GM04503 (cell line): Measurements from ENCODE around the gene RTP4.
"Not testable (repeated sequence)": the region's sequence is repeated elsewhere in the genome, so short reads cannot be mapped to it uniquely, and the experiment has no call there.

Experiments used
- DNase-seq: peaks from one replicate; pipeline ENCODE4 v3.0.0-alpha.2; 2012; ENCODE audit warnings: low read depth

Gene RTP4

GRCh38 chr3:187370051-187370450 lies 1.9 kb downstream of the RTP4 start:
- no peak for DNase-seq

GRCh38 chr3:187375581-187375980 lies 7.4 kb downstream of the RTP4 start:
- DNase-seq, result no peak

DNA sequence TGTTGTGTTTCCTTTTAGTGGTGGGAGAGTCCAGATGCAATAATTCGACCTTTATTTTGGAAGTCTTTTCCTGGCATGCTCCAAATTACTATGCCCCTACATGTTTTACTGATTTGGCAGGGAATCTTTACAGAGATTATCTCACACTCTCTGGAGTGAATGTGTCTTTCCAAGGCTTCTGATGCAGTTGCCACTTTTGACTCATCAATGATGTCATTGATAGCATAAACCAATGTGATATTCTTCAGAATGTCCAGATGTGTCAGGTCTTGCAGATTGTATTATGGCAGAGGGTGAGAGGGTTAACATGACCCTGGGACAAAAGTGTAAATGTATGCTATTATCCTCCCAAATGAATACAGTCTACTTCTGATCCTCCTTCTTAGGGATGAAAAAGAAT lies 9.7 kb downstream of the RTP4 start:
- DNase-seq, result no peak

DNA sequence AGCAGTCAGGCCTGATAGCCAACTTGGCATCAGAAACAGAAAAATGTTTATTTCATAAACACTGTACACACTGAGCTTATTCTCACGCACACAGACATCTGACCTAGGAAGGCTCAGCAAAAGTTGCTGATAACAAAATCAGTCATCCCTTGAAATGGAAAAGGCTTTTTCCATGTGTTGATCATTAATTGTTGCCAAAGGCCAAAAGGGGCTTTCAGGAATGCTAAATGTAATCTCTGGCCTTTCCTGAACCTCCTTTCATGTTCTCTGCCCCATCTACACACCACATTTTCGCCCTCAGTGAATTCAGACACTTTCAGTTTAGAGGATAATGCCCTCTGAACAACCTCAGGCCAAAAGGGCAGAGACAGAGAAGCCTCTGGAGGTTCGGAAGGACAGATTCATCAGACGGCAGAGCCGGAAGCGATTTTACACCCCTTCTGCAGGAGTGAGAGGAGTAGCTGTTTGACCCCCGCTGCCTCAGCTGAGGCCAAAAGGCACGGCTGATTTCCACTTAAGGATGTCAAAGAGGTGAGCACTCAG lies 14.5 kb downstream of the RTP4 start:
- no peak for DNase-seq

DNA sequence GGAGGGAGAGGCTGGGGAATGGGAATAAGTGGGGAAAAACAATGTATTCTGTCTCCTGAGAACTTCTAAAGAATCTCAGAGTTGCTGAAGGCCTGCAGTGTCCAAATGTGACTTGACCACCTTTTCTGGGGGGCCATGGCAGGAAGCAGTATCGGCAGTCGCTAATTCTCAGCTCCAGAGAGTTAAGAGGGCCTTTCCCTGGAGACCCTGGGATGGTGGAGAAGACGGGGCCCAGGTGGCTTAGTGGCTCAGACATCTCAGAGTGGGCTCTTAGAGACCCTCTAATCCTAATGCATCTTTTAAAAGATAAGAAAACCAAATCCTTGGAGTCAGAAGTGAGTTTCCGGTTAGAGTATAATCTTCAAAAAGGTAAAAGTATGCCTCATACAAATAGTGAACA lies 15.1 kb downstream of the RTP4 start:
- no peak for DNase-seq

GRCh38 chr3:187385296-187385695 lies 17.1 kb downstream of the RTP4 start:
- no peak for DNase-seq

DNA sequence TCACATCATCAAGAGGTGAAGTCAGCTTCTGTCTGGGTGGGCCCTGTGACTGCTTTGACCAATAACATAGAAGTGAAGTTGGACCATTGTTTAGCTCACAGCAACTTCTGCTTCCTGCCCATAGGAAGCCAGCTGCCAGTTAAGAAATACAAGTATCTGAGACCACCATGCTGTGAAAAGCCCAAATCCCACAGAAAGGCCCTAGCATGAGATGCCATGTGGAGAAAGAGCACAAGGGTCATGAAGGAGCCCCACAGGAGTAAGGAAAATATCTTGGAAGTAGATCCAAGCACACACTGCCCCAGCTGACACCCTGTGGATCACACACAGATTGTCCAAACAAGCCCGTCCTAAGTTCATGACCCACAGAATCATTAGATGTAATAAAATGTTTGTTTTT lies 28.5 kb downstream of the RTP4 start:
- DNase-seq, result no peak

DNA sequence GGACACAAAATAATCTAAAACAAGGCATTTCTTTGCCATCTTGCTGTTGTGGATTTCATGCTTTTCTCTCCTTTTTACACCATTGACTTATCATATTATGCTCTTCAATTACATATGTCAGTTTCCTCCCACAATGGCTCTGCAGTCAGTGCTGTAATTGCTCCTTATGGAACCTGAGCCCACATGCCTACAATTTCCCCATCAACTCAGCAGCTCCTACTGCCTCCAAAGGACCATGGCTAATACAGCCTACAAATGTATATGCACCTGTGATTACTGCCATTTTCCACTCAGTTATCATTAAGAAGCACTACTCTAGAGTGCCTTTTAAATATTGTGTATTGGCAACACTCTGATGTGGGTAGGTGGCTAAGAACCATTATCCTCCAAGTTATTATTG lies 30.8 kb downstream of the RTP4 start:
- no peak for DNase-seq

- DNase-seq, result no peak
Measured at GRCh38 chr3:187400756-187401155, 32.6 kb downstream of the RTP4 start.

DNA sequence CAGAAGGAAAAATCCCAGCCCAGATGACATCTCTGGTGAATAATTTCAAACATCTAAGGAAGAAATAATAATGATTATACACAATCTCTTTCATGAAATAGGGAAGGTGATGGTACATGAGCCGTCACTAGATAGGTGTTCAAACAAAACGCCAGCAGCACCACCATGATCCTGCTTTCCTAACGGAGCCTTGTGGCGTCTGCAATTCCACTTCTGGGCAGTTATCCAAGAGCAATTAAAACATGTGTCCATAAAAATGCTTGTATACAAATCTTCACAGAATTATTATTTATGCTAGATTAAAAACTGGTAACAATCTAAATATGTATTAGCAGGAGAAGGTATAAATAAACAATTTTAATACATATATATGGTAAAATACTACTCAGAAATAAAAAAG lies 33.7 kb downstream of the RTP4 start:
- DNase-seq, result no peak

- peak; percentile 99 for DNase-seq
Measured at GRCh38 chr3:187403768-187404288, 35.6 kb downstream of the RTP4 start.

GRCh38 chr3:187406927-187407326 lies 38.7 kb downstream of the RTP4 start:
- peak; percentile 14 for DNase-seq

DNA sequence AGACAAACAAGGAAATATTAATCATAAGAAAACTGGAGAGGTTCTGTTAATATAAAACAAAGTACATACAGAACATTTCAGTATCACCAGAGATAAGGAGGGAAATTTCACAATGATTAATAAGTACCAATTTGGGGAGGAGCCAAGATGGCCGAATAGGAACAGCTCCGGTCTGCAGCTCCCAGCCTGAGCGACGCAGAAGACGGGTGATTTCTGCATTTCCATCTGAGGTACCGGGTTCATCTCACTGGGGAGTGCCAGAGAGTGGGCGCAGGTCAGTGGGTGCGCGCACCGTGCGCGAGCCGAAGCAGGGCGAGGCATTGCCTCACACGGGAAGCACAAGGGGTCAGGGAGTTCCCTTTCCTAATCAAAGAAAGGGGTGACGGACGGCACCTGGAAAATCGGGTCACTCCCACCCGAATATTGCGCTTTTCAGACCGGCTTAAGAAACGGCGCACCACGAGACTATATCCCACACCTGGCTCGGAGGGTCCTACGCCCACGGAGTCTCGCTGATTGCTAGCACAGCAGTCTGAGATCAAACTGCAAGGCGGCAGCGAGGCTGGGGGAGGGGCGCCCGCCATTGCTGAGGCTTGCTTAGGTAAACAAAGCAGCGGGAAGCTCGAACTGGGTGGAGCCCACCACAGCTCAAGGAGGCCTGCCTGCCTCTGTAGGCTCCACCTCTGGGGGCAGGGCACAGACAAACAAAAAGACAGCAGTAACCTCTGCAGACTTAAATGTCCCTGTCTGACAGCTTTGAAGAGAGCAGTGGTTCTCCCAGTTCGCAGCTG lies 44.0 kb downstream of the RTP4 start:
- not testable (repeated sequence) for DNase-seq
